Karpas-422 (cell line): ENCODE results near the gene SWT1. TPM values are rescaled to one million over a fixed set of nuclear protein-coding genes. Genes with fewer than 3 reads are reported as not detected.

Experiments used
- DNase-seq: peaks from one replicate; pipeline ENCODE4 v3.0.0-alpha.2; 2015
- H2AFZ ChIP-seq: fragments of 200-600 bp; sonication (generic); 2 replicates; pipeline ENCODE4 v1.6.1; 2014; ENCODE audit warnings: antibody characterized with exemption, low read length, mixed read lengths
- H3K27ac ChIP-seq: fragments of 200-600 bp; sonication (generic); 2 replicates; pipeline ENCODE4 v1.5.1; 2014; ENCODE audit warnings: mild to moderate bottlenecking, low read length, moderate library complexity
- H3K27me3 ChIP-seq: fragments of 200-600 bp; sonication (generic); 2 replicates; pipeline ENCODE4 v1.6.1; 2014; ENCODE audit warnings: low read length, mixed read lengths
- H3K36me3 ChIP-seq: fragments of 200-600 bp; sonication (generic); 2 replicates; pipeline ENCODE4 v1.6.1; 2014; ENCODE audit warnings: low read length, mixed read lengths; ENCODE audit not compliant: insufficient read depth
- H3K4me1 ChIP-seq: fragments of 200-600 bp; sonication (generic); 2 replicates; pipeline ENCODE4 v1.6.1; 2014; ENCODE audit warnings: mild to moderate bottlenecking, low read length, mixed read lengths
- H3K4me2 ChIP-seq: fragments of 200-600 bp; sonication (generic); 2 replicates; pipeline ENCODE4 v1.6.1; 2014; ENCODE audit warnings: low read length, low read depth, mild to moderate bottlenecking; ENCODE audit not compliant: poor library complexity, severe bottlenecking
- H3K4me3 ChIP-seq: fragments of 200-600 bp; sonication (generic); 2 replicates; pipeline ENCODE4 v1.5.1; 2014; ENCODE audit warnings: mild to moderate bottlenecking, antibody characterized with exemption, low read length, mixed read lengths
- H3K79me2 ChIP-seq: fragments of 200-600 bp; sonication (generic); 2 replicates; pipeline ENCODE4 v1.6.1; 2014; ENCODE audit warnings: mild to moderate bottlenecking, low read length, mixed read lengths
- H3K9ac ChIP-seq: fragments of 200-600 bp; sonication (generic); 2 replicates; pipeline ENCODE4 v1.6.0; 2014; ENCODE audit warnings: low read length
- H3K9me2 ChIP-seq: fragments of 200-600 bp; sonication (generic), shearing (Covaris generic); replicated peaks from 2 replicates; pipeline ENCODE4 v1.6.0; 2014; ENCODE audit warnings: mild to moderate bottlenecking, low read length, moderate library complexity; ENCODE audit not compliant: insufficient read depth
- H3K9me3 ChIP-seq: fragments of 300-700, 200-600 bp; sonication (generic); 2 replicates; pipeline ENCODE4 v1.6.1; 2014; ENCODE audit warnings: low read length, mixed read lengths
- H4K20me1 ChIP-seq: fragments of 200-600 bp; sonication (generic); 2 replicates; pipeline ENCODE4 v1.6.1; 2014; ENCODE audit warnings: mild to moderate bottlenecking, antibody characterized with exemption, low read length, low read depth; ENCODE audit not compliant: insufficient read depth
- total RNA-seq: library from RNA; depleted of rRNA; stranded (reverse); fragments of >200 nt; shearing (Covaris generic); gene quantifications from 2 replicates; pipeline ENCODE4 v1.2.3, GENCODE V29; 2014; ENCODE audit warnings: low replicate concordance

The SWT1 gene
- total RNA-seq, 1 experiment from 2014 or later, result 1.8 TPM

DNA sequence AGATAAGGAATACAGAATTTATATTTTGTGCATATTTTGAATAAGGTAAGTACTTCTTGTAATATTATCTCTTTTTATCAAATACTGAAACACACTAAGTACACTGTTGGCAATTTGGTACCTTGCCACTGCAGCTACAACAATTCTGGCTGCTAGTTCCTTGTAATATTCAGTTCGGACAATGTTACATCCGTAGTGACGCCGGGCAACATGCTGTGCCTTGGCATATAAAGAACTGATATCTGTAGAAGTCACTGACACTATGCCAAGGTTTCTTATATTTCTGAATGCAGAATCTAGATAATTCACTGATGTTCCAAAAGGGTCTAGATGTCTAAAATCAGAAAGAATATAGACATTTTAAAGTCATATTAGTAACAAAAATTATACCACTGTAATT is 17.7 kb upstream of the SWT1 start:
- Histone ChIP-seq H3K36me3 (peaks cover 30% of the 10 kb centered on the region), H3K27me3 (no peaks in the 10 kb centered on the region), H3K9me2 (no peaks in the 10 kb centered on the region), H3K9ac (no peak overlapping the region), H3K4me1 (no peaks in the 10 kb centered on the region), H3K79me2 (no peaks in the 10 kb centered on the region), H3K27ac (no peak overlapping the region), H2AFZ (no peak overlapping the region), H4K20me1 (no peaks in the 10 kb centered on the region), H3K4me3 (no peak overlapping the region), H3K4me2 (no peak overlapping the region), H3K9me3 (no peaks in the 10 kb centered on the region)
- DNase-seq, result no peak

DNA sequence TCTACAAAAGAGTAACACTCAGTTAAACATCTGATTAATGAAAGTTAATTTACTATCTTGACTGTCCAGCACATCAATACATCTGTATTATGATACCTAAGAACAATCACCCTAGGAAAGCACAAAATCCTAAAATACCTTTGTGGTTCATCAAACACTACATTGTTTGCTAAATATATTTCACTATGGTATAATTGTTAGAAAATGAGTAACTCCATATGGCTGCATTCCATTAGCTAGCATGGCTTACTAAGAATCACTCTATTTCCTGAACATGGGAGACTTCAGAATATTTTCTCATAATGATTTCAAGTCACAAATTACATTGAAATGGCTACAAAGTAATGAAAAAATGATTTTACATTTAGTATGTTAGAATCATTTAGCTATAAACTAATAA is 12.7 kb upstream of the SWT1 start:
- H3K79me2 ChIP-seq, result no peaks in the 10 kb centered on the region
- H3K36me3 ChIP-seq, result peaks cover 47% of the 10 kb centered on the region
- H3K9me2 ChIP-seq, result no peaks in the 10 kb centered on the region
- no peak overlapping the region for H3K9ac ChIP-seq
- no peak overlapping the region for H3K4me2 ChIP-seq
- H3K4me3 ChIP-seq, result no peak overlapping the region
- H3K9me3 ChIP-seq, result no peaks in the 10 kb centered on the region
- H3K27me3 ChIP-seq, result no peaks in the 10 kb centered on the region
- no peak overlapping the region for H2AFZ ChIP-seq
- H4K20me1 ChIP-seq, result no peaks in the 10 kb centered on the region
- H3K4me1 ChIP-seq, result no peaks in the 10 kb centered on the region
- H3K27ac ChIP-seq, result no peak overlapping the region
- no peak for DNase-seq

DNA sequence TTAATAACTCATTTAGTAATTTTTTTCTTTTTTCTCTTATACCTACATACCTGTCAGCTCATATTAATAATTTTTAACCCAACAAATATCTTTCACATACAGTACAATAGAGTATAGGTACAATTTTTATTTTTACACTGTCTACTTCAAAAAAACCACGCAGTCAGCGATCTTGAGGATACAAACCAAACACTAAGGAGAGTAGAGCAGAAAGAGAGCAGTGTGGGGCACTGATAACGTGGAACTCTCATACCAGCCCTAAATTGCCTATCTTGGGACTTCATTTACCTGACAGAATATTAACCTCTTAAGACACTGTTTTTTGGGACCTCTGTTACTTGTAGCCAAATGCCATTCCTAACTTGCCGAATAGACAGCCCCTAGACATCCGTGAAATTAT is 5.8 kb upstream of the SWT1 start:
- no peak overlapping the region for H3K27ac ChIP-seq
- no peaks in the 10 kb centered on the region for H3K9me3 ChIP-seq
- H3K27me3 ChIP-seq, result no peaks in the 10 kb centered on the region
- H3K9me2 ChIP-seq, result no peaks in the 10 kb centered on the region
- no peaks in the 10 kb centered on the region for H4K20me1 ChIP-seq
- H3K4me3 ChIP-seq, result no peak overlapping the region
- H3K4me2 ChIP-seq, result no peak overlapping the region
- H3K36me3 ChIP-seq, result peaks cover 25% of the 10 kb centered on the region
- no peak overlapping the region for H2AFZ ChIP-seq
- H3K4me1 ChIP-seq, result peaks cover 33% of the 10 kb centered on the region
- DNase-seq, result no peak
- H3K79me2 ChIP-seq, result peaks cover 20% of the 10 kb centered on the region
- H3K9ac ChIP-seq, result no peak overlapping the region

GRCh38 chr1:185152187-185152767 is 4.7 kb upstream of the SWT1 start:
- Histone ChIP-seq H3K79me2 (peaks cover 24% of the 10 kb centered on the region), H3K9ac (no peak overlapping the region), H3K4me3 (no peak overlapping the region), H4K20me1 (no peaks in the 10 kb centered on the region), H3K4me2 (peak overlapping the region; percentile 1), H3K4me1 (peaks cover 33% of the 10 kb centered on the region), H3K36me3 (peaks cover 15% of the 10 kb centered on the region), H3K27ac (no peak overlapping the region), H3K9me2 (no peaks in the 10 kb centered on the region), H2AFZ (peak overlapping the region; percentile 55; the same call in 1 of the 2 replicates), H3K27me3 (no peaks in the 10 kb centered on the region), H3K9me3 (no peaks in the 10 kb centered on the region)
- no peak for DNase-seq

DNA sequence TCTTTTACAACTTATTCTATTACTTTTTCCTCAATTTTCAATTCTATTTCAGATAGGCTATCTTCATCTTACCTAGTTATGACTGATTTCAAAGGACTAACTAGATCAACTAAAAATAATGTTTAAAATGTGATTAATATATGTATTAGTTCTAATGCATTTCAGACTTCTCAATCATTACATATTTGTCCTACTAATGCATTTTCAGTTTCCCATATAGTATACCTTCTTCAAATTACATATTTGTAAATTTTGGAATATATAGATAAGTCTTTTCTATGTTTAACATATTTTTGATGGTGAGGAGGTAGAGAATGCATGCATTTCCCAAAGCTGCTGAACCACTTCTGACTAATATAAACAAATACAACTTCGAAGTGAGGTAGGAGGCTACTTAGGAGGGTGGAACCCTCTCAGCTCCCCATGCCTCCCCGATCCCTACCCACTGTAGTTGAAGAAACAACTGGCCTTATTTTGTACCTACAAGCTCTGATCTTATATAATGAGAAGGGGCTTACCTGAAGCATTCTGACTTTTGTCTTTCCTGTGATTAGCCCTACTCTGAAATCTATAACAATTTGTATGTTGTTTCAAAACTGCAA is 2.0 kb upstream of the SWT1 start:
- no peaks in the 10 kb centered on the region for H4K20me1 ChIP-seq
- peaks cover 42% of the 10 kb centered on the region for H3K4me1 ChIP-seq
- peak overlapping the region; percentile 82 for H3K4me3 ChIP-seq
- peak overlapping the region; percentile 76 for H3K9ac ChIP-seq
- peak; percentile 57 for DNase-seq
- H3K4me2 ChIP-seq, result peak overlapping the region; percentile 95
- no peak overlapping the region for H2AFZ ChIP-seq
- H3K79me2 ChIP-seq, result peaks cover 24% of the 10 kb centered on the region
- H3K27ac ChIP-seq, result no peak overlapping the region
- H3K36me3 ChIP-seq, result no peaks in the 10 kb centered on the region
- H3K9me2 ChIP-seq, result no peaks in the 10 kb centered on the region
- H3K9me3 ChIP-seq, result no peaks in the 10 kb centered on the region
- no peaks in the 10 kb centered on the region for H3K27me3 ChIP-seq

DNA sequence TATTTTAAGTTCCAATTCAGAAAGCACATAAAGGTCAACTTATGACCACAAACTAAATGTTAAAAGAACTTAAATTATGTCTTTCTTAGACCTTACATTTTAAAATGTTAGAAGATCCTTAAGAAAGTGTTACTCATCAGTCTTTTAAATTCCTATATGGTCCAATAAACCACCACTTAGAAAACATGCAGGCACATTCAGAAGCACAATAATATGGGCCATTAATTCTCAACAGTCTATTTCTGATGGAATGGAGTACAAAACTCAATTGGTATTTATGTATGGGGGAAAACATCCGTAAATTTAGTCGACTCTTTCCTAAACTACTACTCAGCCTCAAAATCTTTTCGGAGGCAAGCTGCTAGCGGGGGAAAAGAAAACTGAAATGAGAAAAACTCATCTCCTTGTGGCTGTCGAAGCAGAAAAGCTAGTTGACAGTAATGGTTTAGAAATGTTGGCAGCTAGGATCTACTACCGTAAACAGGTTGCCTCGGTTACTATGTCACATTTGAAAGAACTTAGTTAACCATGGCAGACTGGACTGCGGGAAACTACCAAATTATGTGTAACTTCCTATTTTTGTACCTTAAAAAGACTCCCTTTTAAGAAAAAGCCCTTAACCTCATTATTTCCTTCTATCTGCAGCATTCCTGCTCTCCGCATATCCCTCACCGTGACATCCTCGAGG is 1.2 kb upstream of the SWT1 start:
- Histone ChIP-seq H3K4me1 (peaks cover 42% of the 10 kb centered on the region), H2AFZ (0 out of 2 replicates have a peak overlapping the region, but pooled peaks have one; percentile 1), H3K79me2 (peaks cover 24% of the 10 kb centered on the region), H3K9ac (peak overlapping the region; percentile 76), H4K20me1 (no peaks in the 10 kb centered on the region), H3K9me2 (no peaks in the 10 kb centered on the region), H3K36me3 (no peaks in the 10 kb centered on the region), H3K4me2 (peak overlapping the region; percentile 95), H3K9me3 (no peaks in the 10 kb centered on the region), H3K27me3 (no peaks in the 10 kb centered on the region), H3K4me3 (peak overlapping the region; percentile 82), H3K27ac (peak overlapping the region; percentile 73)
- DNase-seq, result peak; percentile 72

DNA sequence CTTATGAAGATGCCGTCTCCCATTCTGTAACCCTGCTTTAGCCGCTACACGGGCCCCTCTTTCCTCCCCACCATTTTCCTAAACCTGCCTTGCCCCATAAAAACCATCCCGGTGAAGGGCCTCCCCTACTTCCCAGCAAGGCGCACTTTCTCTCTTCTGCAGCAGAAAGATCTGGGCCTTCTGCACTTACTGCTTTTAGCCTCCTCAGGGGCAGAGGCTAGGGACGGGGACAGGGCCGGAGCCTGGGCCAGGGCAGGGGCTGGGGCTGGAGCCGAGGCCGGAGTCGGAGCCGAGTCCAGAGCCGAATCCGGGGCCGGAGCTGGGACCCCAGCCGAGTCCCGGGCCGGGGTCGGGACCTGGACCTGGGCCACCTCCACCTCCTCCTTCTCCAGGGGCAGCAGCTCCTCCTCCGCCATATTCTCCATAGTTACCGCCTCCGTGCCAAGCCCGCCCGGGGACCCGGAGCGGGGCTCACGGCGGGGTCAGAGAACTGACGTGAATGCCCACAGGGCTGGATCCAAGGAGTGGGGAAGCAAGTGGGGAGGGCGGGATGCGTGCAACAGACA is 596 bp upstream of the SWT1 start:
- DNase-seq, result no peak
- Histone ChIP-seq H3K4me1 (peaks cover 42% of the 10 kb centered on the region), H3K9ac (peak overlapping the region; percentile 76), H3K9me2 (no peaks in the 10 kb centered on the region), H2AFZ (peak overlapping the region; percentile 1; the same call in 1 of the 2 replicates), H3K27ac (peak overlapping the region; percentile 73), H3K4me3 (peak overlapping the region; percentile 82), H3K4me2 (peak overlapping the region; percentile 95), H3K9me3 (no peaks in the 10 kb centered on the region), H4K20me1 (no peaks in the 10 kb centered on the region), H3K79me2 (peaks cover 24% of the 10 kb centered on the region), H3K36me3 (no peaks in the 10 kb centered on the region), H3K27me3 (no peaks in the 10 kb centered on the region)
